HUES6 (cell line): ENCODE results near the gene SENP8.
"Not testable (repeated sequence)": the region's sequence is repeated elsewhere in the genome, so short reads cannot be mapped to it uniquely, and the experiment has no call there.

ENCODE experiments used
- H3K27ac ChIP-seq: 2 replicates; pipeline ENCODE4 v1.7.0; 2013; ENCODE audit warnings: low read depth, mild to moderate bottlenecking, low read length, inconsistent platforms
- H3K27me3 ChIP-seq: 2 replicates; pipeline ENCODE4 v1.6.1; 2013; ENCODE audit warnings: low read length; ENCODE audit not compliant: control insufficient read depth, insufficient read depth
- H3K36me3 ChIP-seq: 2 replicates; pipeline ENCODE4 v1.6.1; 2013; ENCODE audit warnings: low read length; ENCODE audit not compliant: control insufficient read depth, insufficient read depth
- H3K4me1 ChIP-seq: 2 replicates; pipeline ENCODE4 v1.6.1; 2013; ENCODE audit warnings: low read length; ENCODE audit not compliant: control insufficient read depth, insufficient read depth
- H3K4me3 ChIP-seq: 2 replicates; pipeline ENCODE4 v1.5.1; 2013; ENCODE audit warnings: low read depth, low read length
- H3K9ac ChIP-seq: one replicate; pipeline ENCODE4 v1.6.1; 2013; ENCODE audit warnings: mild to moderate bottlenecking, low read length
- H3K9me3 ChIP-seq: 2 replicates; pipeline ENCODE4 v1.6.1; 2013; ENCODE audit warnings: low read depth, low read length; ENCODE audit not compliant: control insufficient read depth, insufficient read depth

Gene SENP8

DNA sequence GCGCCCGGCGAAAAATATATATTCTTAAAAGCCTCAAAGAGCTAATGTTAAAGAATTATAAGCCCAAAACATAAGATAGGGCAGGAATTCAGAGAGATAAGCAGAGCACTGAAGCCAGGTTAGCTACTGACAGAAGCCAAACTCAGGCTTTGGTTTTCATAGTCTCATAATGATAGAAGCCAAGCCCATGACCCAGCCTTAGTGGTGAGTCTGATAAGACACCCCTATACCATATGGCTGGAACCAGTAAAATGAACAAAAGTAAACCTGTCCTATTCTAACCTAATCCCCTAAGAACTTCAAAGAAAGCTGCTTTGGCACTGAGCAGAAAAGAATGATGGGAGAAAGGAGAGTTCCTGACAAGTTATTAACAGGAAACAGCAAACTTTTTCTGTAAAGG lies 26.2 kb upstream of the SENP8 start:
- Histone ChIP-seq H3K27me3 (no peaks in the 10 kb centered on the region), H3K9ac (no peak overlapping the region), H3K36me3 (no peaks in the 10 kb centered on the region), H3K4me1 (no peaks in the 10 kb centered on the region), H3K9me3 (peaks cover 4% of the 10 kb centered on the region; the same call in 1 of the 2 replicates), H3K4me3 (no peak overlapping the region), H3K27ac (no peak overlapping the region)

DNA sequence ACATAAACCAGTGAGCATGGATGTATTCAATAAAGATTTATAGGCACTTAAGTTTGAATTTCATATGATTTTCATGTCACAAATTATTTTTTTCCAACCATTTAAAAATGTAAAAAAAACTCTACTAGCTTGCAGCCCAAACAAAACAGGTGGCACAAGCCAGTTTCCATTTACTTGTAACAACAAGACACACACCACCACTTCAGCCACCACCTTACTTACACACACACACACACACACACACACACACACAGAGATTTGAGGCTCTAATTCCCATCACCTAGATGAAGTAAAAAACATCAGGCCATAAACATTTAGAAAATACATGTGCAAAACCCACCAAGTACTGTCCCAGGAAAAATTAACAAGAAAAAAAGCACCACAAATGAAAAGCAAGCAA lies 25.5 kb upstream of the SENP8 start:
- Histone ChIP-seq H3K9me3 (peaks cover 4% of the 10 kb centered on the region; the same call in 1 of the 2 replicates), H3K27ac (no peak overlapping the region), H3K9ac (no peak overlapping the region), H3K4me1 (no peaks in the 10 kb centered on the region), H3K4me3 (no peak overlapping the region), H3K36me3 (no peaks in the 10 kb centered on the region), H3K27me3 (no peaks in the 10 kb centered on the region)

DNA sequence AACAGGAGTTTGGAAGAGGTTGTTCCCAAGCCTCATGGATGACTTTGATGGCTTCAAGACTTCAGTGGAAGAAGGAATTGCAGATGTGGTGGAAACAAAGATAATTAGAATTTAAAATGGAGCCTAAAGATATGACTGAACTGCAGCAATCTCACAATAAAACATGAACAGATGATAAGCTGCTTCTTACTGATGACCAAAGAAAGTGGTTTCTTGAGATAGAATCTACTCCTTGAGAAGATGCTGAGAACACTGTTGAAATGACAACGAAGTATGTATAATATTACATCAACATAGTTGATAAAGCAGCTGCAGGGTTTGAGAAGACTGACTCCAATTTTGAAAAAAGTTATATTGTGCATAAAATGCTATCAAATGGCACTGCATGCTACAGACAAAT lies 21.4 kb upstream of the SENP8 start:
- H3K9ac ChIP-seq: no peak overlapping the region
- no peak overlapping the region for H3K4me3 ChIP-seq
- no peaks in the 10 kb centered on the region for H3K27me3 ChIP-seq
- no peaks in the 10 kb centered on the region for H3K36me3 ChIP-seq
- H3K9me3 ChIP-seq: peaks cover 4% of the 10 kb centered on the region; the same call in 1 of the 2 replicates
- no peaks in the 10 kb centered on the region for H3K4me1 ChIP-seq
- no peak overlapping the region for H3K27ac ChIP-seq

DNA sequence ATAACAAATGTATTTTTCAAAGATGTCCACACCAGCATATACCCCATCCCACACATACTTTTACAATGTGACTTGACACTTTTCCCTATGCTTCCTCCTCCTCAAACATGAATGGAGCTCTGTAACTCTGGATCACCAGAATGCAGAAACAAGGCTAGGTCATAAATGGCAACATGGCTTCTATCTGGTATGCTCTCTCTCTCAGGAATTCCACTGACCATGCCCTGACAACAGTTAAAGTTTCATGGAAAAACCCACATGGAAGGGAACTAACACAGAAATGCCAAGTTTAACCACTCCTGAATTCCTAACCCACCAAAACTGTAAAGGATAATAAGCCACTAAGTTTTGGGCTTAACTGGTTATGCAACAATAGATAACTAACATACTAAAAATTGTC lies 20.2 kb upstream of the SENP8 start:
- Histone ChIP-seq H3K36me3 (no peaks in the 10 kb centered on the region), H3K27ac (no peak overlapping the region), H3K9me3 (peaks cover 4% of the 10 kb centered on the region; the same call in 1 of the 2 replicates), H3K4me1 (no peaks in the 10 kb centered on the region), H3K4me3 (no peak overlapping the region), H3K27me3 (no peaks in the 10 kb centered on the region), H3K9ac (no peak overlapping the region)

DNA sequence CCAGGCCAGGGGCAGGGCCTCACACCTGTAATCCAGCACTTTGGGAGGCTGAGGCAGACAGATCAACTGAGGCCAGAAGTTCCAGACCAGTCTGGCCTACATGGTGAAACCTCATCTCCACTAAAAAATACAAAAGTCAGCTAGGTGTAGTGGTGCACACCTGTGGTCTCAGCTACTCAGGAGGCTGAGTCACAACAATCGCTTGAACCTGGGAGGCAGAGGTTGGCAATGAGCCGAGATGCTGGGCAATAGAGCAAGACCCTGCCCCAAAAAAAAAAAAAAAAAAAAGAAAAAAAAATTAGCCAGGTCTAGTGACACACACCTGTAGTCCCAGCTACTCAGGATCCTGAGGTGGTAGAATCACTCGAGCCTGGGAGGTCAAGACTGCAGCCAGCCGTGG lies 19.0 kb upstream of the SENP8 start:
- H3K4me3 ChIP-seq: no peak overlapping the region
- no peaks in the 10 kb centered on the region for H3K27me3 ChIP-seq
- H3K9me3 ChIP-seq: peaks cover 4% of the 10 kb centered on the region; the same call in 1 of the 2 replicates
- H3K36me3 ChIP-seq: no peaks in the 10 kb centered on the region
- no peak overlapping the region for H3K9ac ChIP-seq
- no peak overlapping the region for H3K27ac ChIP-seq
- H3K4me1 ChIP-seq: no peaks in the 10 kb centered on the region

DNA sequence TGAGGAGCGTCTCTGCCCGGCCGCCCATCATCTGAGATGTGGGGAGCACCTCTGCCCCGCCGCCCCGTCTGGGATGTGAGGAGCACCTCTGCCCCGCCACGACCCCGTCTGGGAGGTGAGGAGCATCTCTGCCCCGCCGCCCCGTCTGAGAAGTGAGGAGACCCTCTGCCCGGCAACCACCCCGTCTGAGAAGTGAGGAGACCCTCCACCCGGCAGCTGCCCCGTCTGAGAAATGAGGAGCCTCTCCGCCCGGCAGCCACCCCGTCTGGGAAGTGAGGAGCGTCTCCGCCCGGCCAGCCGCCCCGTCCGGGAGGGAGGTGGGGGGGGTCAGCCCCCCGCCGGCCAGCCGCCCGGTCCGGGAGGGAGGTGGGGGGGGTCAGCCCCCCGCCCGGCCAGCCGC lies 17.7 kb upstream of the SENP8 start:
- H3K27ac ChIP-seq, H3K9me3 ChIP-seq, H3K4me1 ChIP-seq, H3K27me3 ChIP-seq, H3K36me3 ChIP-seq, H3K4me3 ChIP-seq, H3K9ac ChIP-seq: not testable (repeated sequence)

DNA sequence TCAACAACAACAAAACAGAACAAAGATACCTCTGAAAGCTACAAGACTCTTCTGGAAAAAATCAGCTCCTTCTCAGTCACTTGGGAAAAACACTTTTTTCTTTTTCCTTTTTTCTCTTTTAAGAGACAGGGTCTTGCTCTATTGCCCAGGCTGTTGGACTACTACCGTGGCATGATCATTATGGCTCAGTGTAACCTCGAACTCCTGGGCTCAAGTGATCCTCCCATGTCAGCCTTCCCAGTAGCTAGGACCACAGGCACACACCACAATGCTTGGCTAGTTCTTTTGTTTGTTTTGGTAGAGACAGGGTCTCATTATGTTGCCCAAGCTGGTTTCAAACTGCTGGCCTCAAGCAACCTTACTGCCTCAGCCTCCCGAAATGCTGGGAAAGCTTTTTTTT lies 13.1 kb upstream of the SENP8 start:
- H3K27me3 ChIP-seq: no peaks in the 10 kb centered on the region
- H3K9me3 ChIP-seq: no peaks in the 10 kb centered on the region
- no peaks in the 10 kb centered on the region for H3K36me3 ChIP-seq
- no peak overlapping the region for H3K9ac ChIP-seq
- no peak overlapping the region for H3K27ac ChIP-seq
- H3K4me3 ChIP-seq: no peak overlapping the region
- H3K4me1 ChIP-seq: no peaks in the 10 kb centered on the region

DNA sequence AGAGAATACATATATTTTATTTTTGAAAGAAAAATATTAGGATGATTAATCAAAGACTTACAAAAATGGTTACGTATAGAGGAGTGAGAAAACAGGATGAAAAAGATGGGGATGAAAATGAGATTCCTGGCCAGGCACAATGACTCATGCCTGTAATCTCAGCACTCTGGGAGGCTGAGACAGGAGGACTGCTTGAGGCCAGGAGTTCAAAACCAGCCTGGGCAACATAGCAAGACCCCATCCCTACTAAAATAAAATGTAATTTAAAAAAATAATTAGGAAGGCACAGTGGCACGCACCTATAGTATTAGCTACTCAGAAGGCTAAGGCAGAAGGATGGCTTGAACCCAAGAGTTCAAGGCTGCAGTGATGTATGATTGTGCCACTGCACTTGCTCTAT lies 12.1 kb upstream of the SENP8 start:
- H3K4me3 ChIP-seq: no peak overlapping the region
- H3K36me3 ChIP-seq: no peaks in the 10 kb centered on the region
- H3K27me3 ChIP-seq: no peaks in the 10 kb centered on the region
- H3K9me3 ChIP-seq: no peaks in the 10 kb centered on the region
- H3K9ac ChIP-seq: no peak overlapping the region
- no peaks in the 10 kb centered on the region for H3K4me1 ChIP-seq
- H3K27ac ChIP-seq: no peak overlapping the region

DNA sequence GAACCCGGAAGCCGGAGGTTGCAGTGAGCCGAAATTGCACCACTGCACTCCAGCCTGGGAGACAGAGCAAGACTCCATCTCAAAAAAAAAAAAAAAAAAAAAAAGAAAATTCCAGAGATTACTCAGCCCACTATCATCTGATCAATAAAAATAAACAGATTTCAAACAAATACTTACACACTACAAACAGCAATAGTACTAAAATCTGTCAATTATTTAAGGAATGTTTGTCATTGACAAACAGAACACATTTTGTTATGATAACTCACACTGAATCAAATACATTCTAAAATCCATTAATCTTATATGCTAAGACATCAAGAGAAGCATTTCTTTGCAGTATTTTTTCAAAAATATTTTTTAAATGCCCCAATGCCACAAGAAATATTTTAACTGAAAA lies 7.8 kb upstream of the SENP8 start:
- no peaks in the 10 kb centered on the region for H3K4me1 ChIP-seq
- no peak overlapping the region for H3K27ac ChIP-seq
- no peaks in the 10 kb centered on the region for H3K9me3 ChIP-seq
- H3K9ac ChIP-seq: no peak overlapping the region
- H3K4me3 ChIP-seq: no peak overlapping the region
- H3K27me3 ChIP-seq: no peaks in the 10 kb centered on the region
- H3K36me3 ChIP-seq: no peaks in the 10 kb centered on the region

DNA sequence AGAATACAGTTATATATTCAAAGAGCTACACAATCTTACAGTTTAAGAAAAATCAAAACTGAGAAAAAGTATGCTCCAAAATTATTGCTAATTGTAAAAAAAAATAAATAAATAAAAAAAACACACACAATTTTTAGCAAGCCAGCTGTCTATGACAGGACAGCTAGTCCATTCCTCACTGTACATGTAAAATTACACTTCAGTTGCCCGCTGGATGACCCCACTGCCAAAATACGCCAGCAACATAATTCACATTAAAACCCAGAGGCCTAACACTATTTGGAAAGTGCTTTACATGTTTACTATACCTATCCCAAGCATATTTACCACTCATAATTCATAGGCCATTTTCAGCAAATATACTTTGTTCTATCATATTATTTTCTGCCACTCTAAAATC lies 6.1 kb upstream of the SENP8 start:
- H3K27me3 ChIP-seq: no peaks in the 10 kb centered on the region
- no peak overlapping the region for H3K27ac ChIP-seq
- H3K4me1 ChIP-seq: 0 out of 2 replicates have a peak, but pooled peaks cover 3% of the 10 kb centered on the region
- H3K9me3 ChIP-seq: no peaks in the 10 kb centered on the region
- H3K36me3 ChIP-seq: no peaks in the 10 kb centered on the region
- no peak overlapping the region for H3K4me3 ChIP-seq
- no peak overlapping the region for H3K9ac ChIP-seq

DNA sequence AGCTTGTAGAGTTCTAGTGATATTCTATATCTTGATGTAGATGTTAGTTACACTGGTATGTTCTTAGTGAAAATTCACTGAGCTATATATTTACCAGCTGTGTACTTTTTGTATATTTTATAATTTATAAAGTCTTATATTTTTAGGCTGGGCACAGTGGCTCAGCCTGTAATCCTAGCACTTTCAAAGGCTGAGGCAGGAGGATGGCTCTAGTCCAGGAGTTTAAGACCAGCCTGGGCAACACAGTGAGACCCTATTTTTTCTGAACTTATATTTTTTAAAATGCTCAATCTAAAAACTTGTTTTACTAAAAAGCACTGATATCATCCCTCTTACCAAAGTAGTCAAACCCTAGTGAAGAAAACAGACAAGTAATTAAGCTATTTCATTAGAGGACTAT lies 5.4 kb upstream of the SENP8 start:
- Histone ChIP-seq H3K9ac (no peak overlapping the region), H3K36me3 (no peaks in the 10 kb centered on the region), H3K9me3 (no peaks in the 10 kb centered on the region), H3K4me3 (no peak overlapping the region), H3K27me3 (no peaks in the 10 kb centered on the region), H3K27ac (no peak overlapping the region), H3K4me1 (0 out of 2 replicates have a peak, but pooled peaks cover 3% of the 10 kb centered on the region)
